HG03280 (cell line): Measurements from ENCODE around the gene KBTBD4.

Source experiments
- ATAC-seq: cut with Tn5 transposase; IDR thresholded peaks from one replicate; pipeline ENCODE4 v1.9.1; 2021; ENCODE audit warnings: mild to moderate bottlenecking, moderate library complexity; ENCODE audit not compliant: unreplicated experiment

Gene KBTBD4

DNA sequence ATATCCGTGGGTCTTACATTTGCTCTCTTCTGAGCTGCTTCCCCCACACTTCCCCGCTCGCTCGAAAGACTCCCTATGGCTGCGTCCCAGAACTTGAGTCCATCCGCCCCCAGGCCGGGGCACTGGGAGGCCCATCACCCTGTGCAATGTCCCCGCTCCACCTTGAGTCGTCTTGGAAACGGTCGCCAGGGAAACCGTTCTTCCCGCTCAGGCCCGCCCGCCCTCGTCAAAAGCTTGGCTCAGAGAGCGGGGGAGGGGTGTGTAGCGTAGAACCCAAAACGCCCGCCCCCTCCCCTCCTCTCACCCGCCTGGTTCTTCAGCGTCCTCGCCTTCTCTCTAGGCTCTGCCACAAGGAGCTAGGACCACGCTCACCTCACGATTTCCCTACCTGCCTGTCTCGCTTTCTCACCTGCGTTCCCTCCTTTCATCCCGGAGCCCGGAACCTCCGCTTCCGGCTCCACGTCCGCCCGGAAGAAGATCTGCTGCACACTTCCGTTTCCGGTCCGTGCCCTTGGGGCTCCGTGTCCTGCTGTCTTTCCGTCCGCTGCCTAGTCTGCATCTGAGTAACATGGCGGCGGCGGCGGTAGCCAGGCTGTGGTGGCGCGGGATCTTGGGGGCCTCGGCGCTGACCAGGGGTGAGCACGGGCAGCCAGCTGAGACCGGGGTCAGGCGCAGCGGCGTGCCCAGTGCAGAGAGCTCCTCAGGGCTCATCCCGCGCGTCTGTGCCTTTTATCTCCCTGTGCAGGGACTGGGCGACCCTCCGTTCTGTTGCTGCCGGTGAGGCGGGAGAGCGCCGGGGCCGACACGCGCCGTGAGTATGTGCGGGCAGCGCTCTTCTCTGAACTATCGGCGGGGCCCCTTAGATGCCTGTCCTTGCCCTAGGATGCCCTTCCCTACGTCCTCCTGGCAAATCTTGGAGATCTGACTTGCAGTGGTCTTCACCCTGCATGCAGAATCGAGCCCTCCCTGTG, at the start of gene KBTBD4, which contains the start of gene NDUFS3:
TSS of gene KBTBD4 (minus strand) at position 447 of the 971 bp plus-strand sequence. CDS start at position 428, 19 bp downstream.
TSS of gene NDUFS3 (plus strand) at position 551 of the 971 bp plus-strand sequence. CDS start at position 569, 18 bp downstream.
- ATAC-seq, result peak; percentile 90

DNA sequence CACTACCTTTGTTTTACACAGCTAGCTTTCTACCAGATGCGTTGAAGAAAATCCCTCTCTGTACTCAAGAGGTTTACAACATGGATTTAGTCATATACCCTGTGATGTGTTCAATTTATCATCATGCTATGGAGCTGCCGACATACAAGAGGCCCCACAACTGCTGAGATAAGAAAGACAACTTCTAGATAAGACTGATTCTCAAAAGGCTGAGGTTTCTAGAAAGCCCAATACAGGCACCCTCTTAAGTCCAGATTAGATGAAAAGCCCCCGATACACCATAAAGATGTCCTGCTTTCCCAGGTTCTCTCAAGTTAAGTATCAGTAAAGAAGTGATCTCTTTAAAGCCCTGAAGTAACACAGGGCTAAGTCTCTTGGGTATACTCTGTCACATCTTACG, 49.3 kb upstream of the KBTBD4 start:
- ATAC-seq, result no peak

DNA sequence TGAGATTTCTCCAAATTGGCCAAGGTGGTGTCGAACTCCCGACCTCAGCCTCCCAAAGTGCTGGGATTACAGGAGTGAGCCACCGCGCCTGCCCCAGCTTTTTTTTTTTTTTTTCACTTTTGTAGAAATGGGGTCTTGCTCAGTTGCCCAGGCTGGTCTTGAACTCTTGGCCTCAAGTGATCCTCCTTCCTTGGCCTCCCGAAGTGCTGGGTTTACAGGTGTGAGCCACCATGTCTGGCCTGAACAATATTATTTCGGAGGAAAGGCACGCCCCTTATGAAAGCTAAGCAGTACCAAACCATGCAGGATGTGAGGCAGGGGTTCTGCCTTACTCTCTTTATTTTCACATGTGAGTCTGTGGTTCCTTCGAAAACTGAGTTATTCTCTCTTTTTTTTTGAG, 47.5 kb upstream of the KBTBD4 start:
- no peak for ATAC-seq

DNA sequence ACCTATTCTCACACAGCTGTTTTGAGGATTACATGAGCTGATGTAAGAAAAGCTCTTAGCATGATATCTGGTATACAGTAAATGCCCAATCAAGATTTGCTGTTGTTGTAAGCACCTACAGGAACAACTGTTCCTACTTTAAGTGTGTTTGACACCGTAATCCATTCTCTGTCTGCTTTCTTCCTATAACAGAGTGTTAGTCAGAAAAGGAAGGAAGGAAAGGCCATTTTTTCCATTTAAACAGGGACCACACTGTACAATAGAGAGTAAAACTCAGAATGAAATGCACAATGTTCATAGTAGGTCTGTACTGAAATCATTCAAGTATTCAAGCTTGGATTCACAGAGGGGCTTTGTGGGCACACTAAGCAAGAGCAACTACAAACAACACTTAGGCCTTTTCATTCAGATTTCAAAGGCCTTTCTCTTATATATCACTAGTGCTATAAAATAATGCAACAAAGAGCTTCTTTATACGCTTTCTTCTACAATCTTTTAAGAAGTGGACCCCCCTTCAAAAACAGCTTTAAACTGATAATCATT, 42.1 kb upstream of the KBTBD4 start:
- ATAC-seq, result no peak

DNA sequence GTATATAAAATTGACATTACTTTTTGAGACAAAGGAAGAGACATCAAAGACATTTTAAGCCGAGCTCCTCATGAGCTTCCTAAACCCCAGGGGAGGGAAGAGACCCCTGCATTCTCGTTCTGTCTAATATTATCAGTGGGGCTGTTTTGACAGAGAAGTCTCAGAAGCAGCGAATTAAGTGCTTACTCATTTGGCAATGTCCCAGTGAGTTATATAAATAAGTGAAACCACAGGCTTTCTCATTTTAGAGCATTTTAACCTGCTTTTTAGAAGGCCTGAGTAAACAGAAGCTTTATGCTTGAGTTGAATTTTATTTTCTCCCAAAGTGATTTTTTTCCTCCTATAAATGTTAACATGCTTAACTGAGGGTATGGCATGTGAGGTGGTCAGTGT, 38.6 kb upstream of the KBTBD4 start:
- no peak for ATAC-seq

DNA sequence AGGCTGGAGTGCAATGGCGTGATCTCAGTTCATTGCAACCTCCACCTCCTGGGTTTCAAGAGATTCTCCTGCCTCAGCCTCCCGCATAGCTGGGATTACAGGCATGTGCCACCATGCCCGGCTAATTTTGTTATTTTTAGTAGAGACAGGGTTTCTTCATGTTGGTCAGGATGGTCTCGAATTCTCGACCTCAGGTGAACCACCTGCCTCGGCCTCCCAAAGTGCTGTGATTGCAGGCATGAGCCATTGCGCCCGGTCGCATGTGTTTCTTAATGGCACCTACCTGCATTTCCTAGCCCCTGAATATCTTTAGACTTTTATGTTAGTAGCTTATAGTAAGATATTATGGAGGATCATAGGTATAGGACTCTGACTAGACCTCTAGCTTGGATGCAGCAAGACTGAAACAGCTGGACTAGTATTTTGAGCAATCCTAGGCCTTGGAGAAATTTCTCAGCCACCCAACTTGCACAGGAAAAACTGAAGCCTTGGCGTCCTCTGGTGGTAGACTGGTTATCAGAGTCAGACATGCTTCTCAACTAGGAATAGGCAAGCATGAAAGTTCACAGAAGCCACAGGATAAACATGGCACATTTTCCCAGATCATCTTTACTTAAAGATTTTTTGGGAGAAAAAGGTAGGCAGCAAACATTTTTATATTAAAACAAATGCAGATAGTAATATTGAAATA, 38.1 kb upstream of the KBTBD4 start:
- no peak for ATAC-seq

DNA sequence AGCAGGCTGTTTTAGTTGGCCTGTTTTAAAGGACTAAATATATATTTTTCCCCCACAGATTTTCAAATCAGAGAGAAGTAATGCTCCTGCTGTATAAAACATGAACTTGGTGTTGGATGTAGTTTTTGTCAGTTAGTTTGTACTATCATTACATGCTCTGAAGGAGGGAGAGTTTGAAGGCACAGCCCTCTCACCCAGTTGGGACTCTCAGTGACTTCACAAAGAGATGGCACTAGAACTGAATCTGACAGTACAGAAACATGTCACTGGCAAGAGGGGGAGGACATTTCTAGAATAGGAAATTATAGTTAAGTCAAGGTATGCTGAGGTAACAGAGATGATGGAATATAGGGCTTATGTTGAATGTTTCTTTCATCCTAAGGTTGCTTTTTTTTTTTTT, 36.5 kb upstream of the KBTBD4 start:
- ATAC-seq, result no peak

DNA sequence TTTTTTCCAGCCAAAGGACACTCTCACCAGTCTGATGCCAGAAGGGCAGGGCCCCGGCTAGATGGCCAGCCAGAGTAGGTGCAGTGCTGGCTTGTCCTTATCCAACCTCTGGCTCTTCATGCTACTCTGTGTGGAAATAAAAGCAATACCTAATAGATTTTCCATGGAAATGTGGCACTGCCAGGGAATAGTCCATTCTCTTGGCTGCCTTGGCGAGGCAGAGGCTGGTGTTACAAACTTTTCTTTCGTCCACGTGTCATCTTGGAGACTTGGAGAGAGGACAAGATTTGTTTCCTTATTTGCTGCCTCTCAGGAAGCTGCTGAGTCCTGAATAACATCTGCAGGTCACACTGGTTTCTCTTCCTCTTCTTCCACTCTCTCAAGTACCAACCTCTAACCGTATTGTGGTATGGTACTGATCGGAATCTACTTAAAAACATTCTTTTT, 32.6 kb upstream of the KBTBD4 start:
- ATAC-seq, result peak; percentile 80

DNA sequence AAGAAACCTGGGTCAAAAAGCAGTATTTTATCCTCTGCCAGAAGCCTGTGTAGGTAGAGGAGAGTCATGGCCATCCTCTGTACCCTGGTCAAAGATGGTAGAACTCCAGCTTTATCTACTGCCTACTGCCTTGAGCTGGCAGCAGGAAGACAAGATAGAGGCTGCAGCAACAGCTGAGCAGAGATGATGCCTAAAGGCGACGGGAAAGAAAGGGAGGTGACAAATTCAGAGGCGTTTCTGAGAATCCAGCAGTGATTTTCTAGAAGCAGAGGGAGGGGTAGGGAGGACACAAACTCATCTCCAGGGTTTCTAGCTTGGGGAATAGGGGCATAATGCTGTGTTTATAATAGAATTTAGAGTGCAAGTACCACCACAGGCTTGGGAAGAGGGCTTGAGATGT, 30.9 kb upstream of the KBTBD4 start:
- no peak for ATAC-seq

DNA sequence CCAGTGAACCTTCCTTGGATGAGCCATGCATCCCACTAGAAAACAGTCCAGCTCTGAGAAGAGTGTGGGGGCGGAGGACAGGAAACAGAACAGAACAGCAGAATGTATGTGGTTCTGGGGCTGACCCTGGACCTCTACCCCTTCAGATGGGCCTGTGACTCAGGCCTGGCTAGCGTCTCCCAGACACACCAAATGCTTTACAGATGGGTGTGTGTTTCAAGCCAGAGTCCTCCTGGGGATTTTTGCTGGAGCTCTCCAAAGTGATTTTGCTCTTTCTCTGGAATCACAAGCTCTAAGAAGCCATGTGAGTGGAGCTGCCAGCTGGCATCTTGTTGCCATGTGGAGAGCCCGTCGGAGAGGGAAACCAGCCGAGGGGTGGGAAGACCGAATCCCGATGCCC, 28.6 kb upstream of the KBTBD4 start:
- no peak for ATAC-seq

DNA sequence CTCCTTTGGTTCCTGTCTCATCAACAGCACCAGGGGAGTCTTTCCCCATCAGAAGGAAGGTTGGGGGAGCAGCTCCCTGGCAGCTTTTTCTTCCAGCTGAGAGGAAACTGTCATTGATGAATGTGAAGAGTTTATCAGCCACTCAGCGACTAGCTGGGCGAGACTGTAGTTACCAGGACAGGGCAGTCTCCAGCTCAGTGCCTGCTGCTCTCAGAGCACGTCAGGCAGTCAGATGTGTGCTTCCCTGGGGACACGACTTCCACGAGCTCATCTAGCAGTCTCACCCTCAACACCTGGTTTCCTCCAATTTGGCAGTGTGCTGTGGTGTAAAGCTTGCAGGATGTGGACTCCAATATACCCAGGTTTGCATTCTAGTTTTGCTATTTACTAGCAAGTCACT, 28.0 kb upstream of the KBTBD4 start:
- no peak for ATAC-seq

DNA sequence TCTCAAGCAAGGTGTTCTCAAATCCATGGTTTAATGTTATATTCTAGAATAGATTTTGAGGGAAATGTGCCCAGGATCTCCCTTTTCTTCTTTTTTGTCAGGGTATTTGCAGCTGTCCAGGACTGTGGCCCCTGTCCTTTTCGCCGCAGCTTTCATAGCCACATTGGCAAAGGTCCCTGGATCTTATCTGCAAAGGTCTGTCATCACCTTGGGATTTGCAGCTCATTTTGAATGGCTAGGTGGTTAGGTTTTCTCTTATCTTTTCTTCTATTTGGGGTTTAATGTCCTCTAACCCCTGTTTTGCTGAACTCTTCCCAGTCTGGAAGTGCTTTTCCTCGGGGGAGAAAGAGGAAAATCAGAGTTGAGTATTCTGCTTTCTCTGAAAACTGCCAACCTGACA, 27.2 kb upstream of the KBTBD4 start:
- no peak for ATAC-seq

DNA sequence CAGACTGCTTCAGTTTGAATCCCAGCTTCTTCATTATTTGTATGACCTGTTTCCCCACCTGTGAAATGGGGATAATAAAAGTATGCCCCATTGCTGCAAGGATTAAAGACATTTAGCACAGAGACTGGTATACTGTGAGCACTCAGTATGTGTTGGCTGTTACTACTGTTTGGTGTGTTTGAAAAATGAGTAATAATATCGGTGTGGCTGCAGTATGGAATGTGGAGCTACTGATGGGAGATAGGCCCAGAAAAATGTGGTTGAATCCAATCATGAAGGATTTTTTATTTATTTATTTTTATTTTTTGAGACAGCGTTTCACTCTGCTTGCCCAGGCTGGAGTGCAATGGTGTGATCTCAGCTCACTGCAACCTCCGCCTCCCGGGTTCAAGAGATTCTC, 24.5 kb upstream of the KBTBD4 start:
- ATAC-seq, result no peak

DNA sequence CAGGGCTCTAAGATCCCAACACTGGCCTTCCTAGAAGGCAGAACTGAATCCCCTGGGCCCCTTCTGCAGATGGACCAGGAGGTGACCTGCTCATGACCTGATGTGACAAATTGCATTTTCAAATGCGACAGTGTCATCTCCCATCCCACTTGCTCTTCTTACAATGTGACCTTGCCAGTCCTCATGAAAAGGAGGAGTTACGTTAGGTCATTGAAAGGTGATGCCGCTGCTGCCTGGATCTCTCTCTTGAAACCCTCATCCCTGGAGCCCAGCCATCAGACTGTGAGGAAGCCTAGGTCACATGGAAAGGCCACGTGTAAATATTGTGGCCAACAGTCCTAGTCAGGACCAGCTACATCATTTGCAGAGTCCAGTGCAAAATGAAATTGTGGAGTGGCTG, 21.1 kb upstream of the KBTBD4 start:
- ATAC-seq, result no peak

DNA sequence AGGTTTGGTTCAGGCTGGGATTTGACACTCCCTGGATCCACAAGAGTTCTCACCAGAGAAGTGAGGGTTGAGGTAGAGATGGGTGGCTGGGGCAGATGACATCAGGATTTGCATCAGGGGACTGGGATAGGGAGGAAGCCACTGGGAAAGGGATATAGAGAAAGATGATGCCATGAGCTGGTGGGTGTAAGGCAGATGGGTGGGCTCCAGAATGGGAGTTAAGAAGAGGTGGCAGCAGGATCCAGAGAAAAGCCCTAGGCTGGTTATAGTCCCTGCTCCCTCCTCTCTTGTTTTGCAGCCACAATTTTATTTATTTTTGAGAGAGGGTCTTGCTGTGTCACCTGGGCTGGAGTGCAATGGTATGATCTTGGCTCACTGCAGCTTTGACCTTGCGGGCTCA, 17.2 kb upstream of the KBTBD4 start:
- no peak for ATAC-seq

DNA sequence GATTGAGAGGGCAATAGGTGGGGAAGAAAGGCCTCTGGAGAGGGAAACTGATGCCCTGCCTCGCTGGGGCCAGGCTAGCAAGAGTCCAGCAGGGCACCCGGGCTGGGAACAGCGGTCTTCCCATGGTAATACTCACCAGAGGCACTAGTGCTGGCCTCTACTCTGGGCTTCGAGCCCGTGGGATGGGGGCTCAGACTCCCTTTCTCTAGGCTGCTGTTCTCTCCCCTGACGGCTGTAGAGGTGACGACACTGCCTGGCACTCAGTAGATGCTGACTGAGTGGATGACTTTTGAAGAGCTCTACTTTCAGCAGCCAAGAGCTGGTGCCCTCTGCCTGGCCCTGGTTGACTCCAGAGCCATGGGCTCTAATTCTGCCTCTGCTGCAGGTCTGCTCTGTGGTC, 16.3 kb upstream of the KBTBD4 start:
- ATAC-seq, result no peak

DNA sequence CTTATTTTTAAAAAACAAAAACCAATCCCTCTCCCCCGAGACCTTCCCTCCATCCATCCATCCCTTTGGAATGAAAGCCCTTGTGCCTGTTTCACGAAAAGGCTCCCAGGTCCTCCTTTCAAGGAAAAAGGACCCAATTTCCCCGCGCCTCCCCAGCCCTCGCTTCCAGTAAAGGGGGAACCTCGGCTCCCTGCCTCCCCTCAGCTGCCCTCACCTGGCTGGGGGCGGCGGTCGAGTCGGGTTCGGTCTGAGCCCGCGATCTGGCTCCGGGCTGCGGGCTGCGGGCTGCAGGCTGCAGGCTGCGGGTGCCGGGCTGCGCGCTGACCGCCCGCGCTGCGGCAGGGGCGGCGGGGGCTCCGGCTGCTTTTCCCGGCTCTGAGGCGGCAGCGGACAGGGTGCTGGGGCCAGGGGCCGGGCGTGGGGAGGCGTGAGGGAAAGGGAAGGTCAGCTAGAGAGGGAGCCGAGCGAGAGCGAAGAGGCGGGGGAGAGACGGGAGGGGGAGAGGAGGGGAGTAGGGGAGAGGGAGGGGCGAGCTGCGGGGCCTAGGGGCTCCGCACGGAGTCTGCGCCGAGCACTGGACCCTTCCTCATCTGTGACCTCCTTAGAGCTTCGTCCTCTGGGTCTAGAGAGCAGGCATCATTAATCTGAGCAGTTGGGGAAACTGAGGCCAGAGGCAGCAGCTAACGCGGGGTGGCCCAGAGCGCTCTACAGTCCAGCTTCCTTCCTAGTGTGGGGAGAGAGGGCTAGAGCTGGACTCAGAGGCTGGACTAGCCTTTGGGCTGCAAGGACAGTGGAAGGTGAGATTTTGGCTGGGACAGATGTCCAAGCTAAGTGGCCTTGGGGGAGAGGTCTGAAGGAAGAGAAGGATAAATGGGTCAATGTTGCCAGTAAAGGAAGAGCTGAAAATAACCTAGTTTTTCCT, 15.4 kb upstream of the KBTBD4 start, which contains the start of gene C1QTNF4:
TSS of gene C1QTNF4 (minus strand) at position 478 of the 922 bp plus-strand sequence. CDS start 3,601 bp downstream, outside the sequence.
- ATAC-seq, result no peak

DNA sequence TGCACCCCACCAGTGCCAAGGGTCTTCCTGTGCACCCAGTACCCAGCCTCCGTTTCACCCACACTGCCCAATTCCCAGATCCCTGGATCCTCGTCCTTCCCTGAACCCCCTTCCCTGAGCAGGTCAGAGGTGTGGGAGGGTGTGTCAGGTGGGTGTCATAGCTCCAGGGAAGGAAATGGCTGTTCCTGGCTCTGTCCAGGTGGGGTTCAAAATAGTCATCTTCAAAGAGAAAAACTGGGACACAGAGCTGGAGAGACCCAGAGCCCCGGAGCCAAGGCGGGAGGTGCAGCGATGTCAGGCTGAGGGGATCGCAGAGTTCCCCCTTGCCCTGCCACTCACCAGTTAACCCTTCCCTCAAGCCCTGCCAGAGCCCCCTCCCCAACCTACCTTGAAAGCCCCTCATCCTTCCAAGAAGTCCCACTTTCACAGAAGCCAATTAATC, 14.7 kb upstream of the KBTBD4 start:
- no peak for ATAC-seq

DNA sequence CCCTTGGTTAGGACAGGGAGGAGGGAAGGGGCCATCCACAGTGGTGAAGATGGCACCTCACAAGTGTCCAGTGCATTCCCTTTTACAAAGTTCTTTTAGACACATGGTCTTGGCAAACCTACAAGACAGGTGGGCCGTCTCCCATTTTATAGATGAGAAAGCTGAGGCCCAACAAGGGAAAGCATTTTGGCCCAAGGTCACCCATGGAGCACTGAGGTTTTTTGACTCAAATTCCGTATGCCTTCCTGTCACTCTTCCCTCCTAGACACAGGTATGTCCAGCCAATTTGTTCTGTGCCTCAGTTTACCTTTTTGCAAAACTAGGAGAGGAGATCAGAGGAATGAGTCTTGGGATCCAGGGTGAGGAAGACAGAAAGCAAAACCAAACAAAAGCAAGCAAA, 14.2 kb upstream of the KBTBD4 start:
- no peak for ATAC-seq

DNA sequence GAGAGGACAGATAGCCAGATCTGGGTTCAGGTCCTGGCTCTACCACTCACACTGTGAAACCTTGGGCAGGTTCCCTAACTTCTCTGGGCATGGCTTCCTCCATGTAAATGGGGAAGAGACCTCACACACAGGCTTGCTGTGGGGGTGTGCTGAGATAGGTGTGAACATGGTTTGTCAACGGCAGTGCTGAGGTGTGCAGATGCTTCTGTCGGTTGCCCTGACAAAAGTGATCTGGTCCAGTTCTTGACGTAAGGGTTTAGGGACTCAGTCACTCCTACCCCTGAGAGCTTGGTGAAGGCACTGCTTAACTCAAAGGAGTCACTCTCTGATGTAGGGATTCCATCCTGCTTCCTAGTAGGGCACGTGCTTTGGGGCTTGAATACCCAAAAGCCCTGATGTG, 13.5 kb upstream of the KBTBD4 start:
- no peak for ATAC-seq
